GM23248 (cell line): ENCODE results near the gene RIMS1.

Experiments used
- EZH2 ChIP-seq: fragments of 200-600 bp; sonication (generic); IDR thresholded peaks from 2 replicates; pipeline ENCODE4 v1.6.1; 2018; ENCODE audit warnings: antibody characterized with exemption, mild to moderate bottlenecking; ENCODE audit not compliant: insufficient read depth, poor library complexity, severe bottlenecking
- EZH2phosphoT487 ChIP-seq: fragments of 200-600 bp; sonication (generic); IDR thresholded peaks from 2 replicates; pipeline ENCODE4 v1.6.1; 2018; ENCODE audit warnings: antibody characterized with exemption, moderate library complexity, mild to moderate bottlenecking, low read depth; ENCODE audit not compliant: insufficient read depth

GRCh38 chr6:72035486-72035885, 149.1 kb downstream of the RIMS1 start:
- TF ChIP-seq EZH2phosphoT487 (no peak), EZH2 (no peak)
